GM12872 (cell line): ENCODE measurements around the gene MRPL49.

Source experiments
- CTCF ChIP-seq: IDR thresholded peaks from 3 replicates; pipeline ENCODE4 v1.5.1; 2011; ENCODE audit warnings: low read depth, mild to moderate bottlenecking, low read length, moderate library complexity; ENCODE audit not compliant: insufficient read depth

MRPL49 gene

DNA sequence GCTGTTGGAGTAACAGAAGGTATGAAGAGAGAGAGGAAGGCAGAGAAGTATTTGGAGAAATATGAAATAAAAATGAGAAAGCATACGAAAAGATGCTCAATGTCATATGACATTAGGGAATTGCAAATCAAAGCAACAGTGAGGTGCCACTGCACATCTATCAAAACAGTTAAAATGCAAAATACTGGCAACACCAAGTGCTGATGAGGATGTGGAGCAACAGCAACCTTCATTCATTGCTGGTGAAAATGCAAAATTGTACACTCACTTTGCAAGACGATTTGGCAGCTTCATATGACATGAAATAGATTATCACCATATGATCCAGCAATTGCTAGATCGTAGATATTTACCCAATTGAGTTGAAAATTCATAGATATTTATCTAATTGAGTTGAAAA lies 38.5 kb downstream of the MRPL49 start:
- no peak for TF ChIP-seq CTCF

DNA sequence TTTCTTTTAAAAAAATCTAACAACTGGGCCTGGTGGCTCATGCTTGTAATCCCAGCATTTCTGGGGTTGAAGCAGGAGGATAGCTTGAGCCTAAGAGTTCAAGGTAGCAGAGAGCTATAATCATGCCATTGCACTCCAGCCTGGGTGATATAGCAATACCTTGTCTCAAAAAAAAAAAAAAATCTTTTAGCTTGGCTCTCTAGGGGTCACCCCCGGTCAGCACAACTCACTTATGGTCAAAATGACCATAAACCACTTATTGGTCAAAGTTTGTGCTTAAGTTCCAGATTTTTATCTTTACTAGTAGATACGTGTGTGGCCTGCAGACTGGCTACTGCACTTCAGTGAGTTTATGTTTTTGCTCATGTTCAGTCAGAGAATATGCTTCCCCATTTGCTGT lies 41.6 kb downstream of the MRPL49 start:
- TF ChIP-seq CTCF: no peak

DNA sequence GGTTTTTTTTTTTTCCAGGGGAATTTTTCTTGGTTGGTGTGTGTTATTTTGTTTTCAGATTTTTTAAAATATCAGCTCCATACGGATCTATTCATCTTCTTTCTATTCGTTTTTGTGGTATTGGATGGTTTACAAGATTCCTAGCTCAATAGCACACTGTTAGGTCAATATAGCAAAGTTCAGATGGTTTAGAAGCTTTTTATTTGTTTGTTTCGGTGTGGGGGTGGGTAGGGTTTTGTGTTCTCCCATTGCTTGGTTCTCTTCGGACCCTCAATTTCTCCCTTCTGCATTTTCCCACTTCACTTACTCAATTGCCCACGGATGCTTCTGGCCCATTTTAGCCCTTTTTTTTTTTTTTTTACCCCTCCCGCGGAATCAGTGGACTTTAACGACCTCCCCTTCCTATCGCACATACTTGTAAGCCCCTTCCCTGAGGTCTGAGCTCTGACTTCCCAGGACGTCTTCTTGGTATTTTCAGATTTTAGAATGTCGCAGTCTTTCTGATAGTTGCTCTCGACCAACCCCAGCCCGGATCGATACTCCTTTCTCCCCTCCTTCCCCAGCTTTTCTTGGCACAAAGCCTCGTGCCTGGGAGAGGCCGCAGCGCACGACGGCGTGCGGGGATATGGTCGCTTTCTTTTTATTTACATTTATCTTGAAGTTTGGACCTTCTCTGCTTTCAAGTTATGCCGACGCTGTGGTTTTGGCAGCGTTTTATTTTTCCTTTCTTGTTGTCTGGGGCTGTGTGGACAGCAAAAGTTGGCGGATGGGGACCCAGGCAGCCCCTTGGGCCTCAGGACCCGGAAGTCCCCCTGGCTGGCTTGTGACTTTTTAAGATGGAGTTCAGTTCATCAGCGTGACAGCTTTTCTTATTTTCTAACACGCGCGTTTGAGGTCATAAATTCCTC lies 43.5 kb downstream of the MRPL49 start:
- no peak for TF ChIP-seq CTCF

DNA sequence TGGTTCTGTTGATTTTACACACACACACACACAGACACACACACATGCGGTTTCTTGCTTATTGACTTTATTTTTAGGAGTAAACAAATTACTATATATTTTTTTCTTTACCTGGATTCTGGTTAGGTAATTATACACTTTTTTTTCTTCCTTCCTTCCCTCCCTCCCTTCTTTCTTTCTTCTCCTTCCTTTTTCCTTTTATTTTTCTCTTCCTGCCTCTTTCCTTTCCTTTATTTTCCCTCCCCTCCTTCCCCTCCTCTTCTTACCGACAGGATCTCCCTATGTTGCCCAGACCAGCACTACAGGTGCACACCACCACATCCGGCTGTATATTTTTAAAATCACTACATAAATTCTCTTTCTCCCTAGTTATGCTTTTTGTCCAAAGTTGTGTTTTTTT lies 44.8 kb downstream of the MRPL49 start:
- no peak for TF ChIP-seq CTCF

GRCh38 chr11:65167656-65168055 lies 45.5 kb downstream of the MRPL49 start:
- TF ChIP-seq CTCF: no peak

GRCh38 chr11:65169164-65169641 lies 47.1 kb downstream of the MRPL49 start:
- TF ChIP-seq CTCF: no peak

DNA sequence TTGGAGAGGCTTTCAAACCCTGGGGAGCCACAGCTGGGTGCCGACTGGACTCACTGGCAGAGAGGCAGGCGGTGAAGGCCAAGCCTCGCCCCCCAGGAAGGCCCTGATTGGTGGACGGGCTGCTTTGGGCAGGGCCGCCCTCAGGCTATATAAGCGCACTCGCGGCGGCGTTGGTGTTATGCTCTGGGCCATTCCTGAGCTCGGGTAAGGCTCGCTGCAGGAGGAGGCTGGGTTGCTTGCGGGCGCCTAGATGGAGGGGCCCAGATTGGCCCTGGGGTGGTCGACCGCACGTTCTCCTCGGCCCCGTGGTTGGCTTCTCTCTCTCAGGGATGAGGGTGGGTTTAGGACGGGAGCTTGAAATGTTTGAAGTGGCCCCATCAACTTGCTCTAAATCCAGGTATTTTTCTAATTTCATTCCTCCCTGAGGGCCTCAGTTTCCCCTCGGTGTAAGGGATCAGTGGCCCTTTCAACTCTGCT lies 48.0 kb downstream of the MRPL49 start, which contains the start of gene SPDYC:
SPDYC (plus strand) TSS at position 176 of the 477 bp plus-strand sequence. CDS start 1,125 bp downstream, outside the sequence.
- no peak for TF ChIP-seq CTCF
